SK-N-SH (cell line): ENCODE measurements around the gene EFCAB14.

ENCODE experiments used
- GABPA ChIP-seq: IDR thresholded peaks from 2 replicates; pipeline ENCODE4 v1.4.0; 2012; ENCODE audit warnings: low read depth, mild to moderate bottlenecking
- TF ChIP-seq, protein P1 (sequence below): IDR thresholded peaks from 2 replicates; pipeline ENCODE4 v1.6.1; 2012; ENCODE audit warnings: mild to moderate bottlenecking, low read depth, low read length, moderate library complexity
- TF ChIP-seq, protein P2 (sequence below): fragments of 200-600 bp; sonication (generic); IDR thresholded peaks from 2 replicates; pipeline ENCODE4 v1.6.1; 2017; ENCODE audit warnings: antibody characterized with exemption, mild to moderate bottlenecking, moderate library complexity

DNA sequence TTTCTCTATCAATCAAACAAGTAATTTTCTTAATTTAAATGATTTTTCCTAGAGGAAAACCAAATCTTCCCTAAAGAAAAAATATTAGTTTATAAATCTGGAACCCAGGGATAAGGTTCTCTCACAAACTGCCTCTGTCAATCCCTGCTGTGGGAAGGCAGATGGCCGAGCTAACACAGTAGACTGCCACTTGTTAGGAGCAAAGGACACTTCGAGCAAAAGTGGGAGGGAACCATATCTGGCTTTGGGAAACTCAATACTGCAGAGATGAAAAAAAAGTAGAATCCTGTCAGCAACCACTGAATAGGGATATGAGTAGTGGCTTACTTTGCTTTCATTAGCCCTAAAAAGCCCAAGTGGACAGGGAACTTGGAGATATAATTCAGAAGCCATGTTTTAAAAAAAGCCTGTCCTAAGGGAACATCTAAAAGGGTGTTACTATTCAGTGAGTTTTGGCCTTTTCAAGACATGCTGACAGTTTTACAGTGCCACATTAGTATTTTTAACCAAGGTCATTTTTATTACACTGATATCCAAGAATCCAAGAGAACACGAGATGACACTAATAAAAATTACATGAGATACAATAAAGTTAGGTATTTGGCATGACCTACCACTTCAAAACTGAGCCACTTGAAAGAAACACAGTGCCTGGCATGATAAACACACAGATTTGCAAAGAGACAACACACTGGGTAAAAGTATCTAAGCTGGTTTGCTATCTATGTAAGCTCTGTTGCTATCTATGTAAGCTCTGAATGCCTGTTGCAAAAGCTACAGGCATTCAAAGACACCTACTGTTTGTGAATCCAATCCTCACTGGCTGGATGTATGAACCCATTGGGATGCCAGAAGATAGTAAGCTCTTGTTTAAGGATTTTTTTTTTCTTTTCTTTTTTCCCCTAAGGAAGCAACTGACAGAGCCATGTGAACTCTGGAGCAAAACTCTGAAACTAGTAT lies 25.8 kb downstream of the EFCAB14 start:
- TF ChIP-seq, protein P1, sequence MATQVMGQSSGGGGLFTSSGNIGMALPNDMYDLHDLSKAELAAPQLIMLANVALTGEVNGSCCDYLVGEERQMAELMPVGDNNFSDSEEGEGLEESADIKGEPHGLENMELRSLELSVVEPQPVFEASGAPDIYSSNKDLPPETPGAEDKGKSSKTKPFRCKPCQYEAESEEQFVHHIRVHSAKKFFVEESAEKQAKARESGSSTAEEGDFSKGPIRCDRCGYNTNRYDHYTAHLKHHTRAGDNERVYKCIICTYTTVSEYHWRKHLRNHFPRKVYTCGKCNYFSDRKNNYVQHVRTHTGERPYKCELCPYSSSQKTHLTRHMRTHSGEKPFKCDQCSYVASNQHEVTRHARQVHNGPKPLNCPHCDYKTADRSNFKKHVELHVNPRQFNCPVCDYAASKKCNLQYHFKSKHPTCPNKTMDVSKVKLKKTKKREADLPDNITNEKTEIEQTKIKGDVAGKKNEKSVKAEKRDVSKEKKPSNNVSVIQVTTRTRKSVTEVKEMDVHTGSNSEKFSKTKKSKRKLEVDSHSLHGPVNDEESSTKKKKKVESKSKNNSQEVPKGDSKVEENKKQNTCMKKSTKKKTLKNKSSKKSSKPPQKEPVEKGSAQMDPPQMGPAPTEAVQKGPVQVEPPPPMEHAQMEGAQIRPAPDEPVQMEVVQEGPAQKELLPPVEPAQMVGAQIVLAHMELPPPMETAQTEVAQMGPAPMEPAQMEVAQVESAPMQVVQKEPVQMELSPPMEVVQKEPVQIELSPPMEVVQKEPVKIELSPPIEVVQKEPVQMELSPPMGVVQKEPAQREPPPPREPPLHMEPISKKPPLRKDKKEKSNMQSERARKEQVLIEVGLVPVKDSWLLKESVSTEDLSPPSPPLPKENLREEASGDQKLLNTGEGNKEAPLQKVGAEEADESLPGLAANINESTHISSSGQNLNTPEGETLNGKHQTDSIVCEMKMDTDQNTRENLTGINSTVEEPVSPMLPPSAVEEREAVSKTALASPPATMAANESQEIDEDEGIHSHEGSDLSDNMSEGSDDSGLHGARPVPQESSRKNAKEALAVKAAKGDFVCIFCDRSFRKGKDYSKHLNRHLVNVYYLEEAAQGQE: no peak
- TF ChIP-seq, protein P2, sequence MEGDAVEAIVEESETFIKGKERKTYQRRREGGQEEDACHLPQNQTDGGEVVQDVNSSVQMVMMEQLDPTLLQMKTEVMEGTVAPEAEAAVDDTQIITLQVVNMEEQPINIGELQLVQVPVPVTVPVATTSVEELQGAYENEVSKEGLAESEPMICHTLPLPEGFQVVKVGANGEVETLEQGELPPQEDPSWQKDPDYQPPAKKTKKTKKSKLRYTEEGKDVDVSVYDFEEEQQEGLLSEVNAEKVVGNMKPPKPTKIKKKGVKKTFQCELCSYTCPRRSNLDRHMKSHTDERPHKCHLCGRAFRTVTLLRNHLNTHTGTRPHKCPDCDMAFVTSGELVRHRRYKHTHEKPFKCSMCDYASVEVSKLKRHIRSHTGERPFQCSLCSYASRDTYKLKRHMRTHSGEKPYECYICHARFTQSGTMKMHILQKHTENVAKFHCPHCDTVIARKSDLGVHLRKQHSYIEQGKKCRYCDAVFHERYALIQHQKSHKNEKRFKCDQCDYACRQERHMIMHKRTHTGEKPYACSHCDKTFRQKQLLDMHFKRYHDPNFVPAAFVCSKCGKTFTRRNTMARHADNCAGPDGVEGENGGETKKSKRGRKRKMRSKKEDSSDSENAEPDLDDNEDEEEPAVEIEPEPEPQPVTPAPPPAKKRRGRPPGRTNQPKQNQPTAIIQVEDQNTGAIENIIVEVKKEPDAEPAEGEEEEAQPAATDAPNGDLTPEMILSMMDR: no peak
- TF ChIP-seq GABPA: no peak
